Measurements from ENCODE around the gene ARHGAP27.
"Not testable (repeated sequence)": the region's sequence is repeated elsewhere in the genome, so short reads cannot be mapped to it uniquely, and the experiment has no call there.

The ARHGAP27 gene

DNA sequence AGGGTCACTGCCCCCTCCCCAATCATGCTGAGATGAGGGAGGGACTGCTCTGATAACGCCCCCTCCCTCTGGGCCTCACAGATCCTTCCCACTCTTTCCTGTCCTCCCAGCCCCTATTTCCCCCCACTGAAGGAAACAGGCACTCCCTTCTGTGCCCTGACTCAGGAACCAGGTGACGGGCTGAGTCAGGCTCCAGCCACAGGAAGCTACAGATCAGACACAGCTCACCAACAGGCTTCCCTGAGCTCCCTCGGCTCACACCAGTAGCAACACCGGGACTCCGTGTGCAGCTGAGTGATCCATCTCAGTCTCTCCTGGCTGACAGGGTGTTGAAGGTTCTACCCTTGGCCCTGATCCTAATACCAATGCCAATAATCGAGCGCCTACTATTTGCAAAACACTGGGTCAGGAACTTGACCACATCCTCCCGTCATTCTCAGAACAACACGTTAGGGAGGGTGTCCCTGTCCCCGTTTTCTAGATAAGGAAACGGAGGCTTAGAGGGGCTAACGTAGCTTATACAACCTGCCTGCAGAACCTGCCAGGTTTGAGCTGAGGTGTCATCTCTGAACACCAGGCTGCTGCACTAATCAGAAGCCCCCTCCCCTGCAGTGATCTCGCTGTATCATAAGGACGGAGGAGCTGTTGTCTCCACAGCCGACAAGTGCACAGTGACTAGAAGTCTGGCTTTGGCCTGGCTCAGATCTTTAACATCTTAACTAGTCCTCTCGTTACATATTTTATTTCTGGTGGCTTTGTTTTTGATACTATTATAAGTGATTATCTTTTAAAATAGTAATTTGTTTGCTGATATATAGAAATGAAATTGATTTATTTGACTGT is 13.5 kb upstream of the ARHGAP27 start:
- not testable (repeated sequence) for DNase-seq (ENCODE audit: low read depth)

DNA sequence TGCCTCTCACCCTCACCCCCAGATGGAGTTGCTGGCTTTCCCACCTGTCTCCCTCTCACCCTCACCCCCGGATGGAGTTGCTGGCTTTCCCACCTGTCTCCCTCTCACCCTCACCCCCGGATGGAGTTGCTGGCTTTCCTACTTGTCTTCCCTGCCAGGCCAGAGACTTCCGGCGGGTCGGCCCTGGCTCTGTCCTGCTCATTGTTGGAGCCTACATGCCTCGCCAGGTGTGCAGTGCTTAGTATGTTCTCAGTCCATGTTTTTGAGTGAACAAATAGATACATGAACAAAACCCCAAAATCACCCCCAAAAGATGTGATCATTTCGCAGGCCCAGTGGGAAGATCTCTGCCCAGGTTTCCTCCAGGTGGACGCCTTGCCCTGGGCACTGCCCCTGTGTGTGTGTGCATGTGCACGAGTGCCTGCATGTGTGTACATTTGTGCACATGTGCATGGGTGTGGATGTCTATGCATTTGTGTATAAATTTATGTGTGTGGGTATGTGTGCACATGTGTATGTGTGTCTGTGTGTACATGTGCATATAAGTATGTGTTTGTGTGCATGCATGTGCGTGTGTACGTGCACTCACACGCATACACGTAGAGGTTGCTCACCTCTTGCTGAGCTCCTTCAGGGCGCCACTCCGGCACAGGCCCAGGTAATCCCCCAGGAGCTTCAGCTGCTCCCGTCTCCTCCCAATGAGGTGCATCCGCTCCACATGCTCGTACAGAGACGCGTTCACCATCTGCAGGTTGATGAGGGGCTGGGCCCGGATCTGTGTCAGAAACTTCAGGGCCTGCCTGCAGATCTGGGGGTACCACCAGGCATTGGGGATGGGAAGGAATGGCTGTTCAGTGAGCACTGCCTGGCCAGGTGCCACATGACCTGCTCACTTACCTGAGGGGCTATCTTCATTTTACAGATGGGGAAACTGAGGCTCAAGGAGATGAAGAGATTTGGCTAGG is 12.5 kb upstream of the ARHGAP27 start:
- not testable (repeated sequence) for DNase-seq (ENCODE audit: low read depth)

DNA sequence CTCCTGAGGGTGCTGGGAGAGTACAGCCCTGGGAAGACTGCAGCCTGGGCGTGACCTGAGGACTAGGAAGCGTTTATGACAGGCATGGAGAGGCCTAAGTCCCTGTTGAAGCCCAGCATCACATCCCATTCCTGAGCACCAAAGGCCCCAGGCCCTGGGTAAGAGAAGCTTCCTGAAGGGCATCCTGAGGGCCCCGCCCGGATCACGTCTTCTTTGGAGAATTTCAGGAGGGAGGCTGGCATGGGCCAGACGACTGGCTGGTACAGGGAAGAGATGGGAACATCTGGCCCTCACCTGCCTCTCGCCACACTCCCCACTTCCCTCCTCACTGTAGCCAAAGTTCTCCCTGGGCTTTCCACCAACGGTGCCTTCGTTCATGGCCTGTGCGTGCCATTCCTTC is 11.6 kb upstream of the ARHGAP27 start:
- DNase-seq (ENCODE audit: low read depth) = not testable (repeated sequence)

DNA sequence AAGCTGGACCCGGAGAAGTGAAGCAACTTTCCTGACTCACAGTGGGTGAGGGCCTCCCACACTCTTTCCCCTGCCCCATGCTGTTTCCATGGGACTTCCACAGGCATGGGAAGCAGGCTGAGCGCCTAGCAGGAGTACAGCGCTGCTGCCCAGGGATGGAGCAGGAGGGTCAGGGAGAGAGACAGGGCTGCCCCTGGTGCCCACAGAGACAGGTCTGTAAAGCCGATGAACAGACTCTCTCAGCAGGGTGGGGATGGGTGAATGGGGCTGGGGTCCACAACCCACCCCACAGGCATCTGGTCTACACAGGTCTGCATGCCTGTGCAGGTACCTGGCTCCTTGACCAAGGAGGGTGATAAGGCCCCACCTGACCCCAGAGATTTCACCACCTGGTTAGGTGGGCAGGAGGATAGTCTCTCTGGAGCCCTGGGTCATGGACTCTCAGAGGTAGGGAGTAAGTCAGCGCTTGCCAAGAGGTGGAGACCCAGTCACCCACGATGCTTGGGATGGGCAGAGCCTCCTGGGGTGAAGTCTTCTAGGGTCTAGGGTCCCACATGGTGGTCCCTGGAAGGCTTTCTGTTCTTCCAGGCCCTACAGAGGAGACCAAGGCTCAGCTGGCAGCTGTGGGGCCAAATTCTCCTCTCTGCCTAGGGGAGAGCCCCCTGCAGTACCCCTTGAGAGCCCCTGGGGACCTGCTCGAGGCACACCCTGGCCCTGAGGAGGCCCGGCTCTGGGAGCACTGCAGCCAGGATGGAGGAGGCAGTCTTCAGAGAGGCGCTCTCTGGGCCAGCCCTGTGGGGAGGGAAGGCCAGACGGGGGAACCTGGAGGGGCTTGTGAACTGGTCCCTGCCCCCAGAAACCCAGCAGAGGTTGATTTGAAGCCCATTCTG is 10.9 kb upstream of the ARHGAP27 start:
- not testable (repeated sequence) for DNase-seq (ENCODE audit: low read depth)

DNA sequence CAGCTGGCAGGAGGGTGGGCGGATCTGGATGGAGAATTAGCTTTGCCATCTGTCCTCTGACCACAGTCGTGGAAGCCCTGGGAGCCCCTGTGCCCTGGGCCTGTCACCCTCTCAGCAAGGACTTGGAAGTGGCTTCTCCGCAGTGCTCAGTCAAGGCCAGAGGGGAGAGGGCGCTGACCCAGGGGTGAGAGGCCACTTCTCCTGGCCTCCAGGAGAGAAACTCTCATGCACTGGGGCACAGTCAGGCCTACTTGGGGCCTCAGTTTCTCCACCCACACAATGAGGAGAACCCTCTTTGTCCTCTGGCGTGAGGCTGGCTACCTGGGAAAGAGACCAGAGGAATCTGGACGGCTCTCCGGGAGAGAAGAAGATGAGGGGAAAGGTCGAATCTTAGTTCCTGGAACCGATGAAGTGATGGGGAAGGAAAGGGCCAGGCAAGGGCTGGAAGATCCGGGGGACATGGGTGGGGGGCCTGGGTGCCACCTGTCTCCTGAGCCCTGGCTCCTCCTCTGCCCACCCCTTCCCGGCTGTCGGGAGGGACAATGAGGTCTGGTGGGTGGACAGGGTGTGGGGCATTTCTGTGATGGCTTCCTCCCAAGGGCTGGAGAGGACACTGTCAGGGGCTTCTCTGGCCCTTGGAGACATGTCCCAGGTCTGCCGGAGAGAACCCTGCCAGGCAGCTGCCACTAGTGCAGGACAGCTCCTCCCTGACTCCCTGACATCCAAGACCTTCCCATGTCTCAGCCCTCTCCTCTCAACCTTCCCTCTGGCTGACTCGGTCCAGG is 9.0 kb upstream of the ARHGAP27 start:
- DNase-seq (ENCODE audit: low read depth) = no peak

DNA sequence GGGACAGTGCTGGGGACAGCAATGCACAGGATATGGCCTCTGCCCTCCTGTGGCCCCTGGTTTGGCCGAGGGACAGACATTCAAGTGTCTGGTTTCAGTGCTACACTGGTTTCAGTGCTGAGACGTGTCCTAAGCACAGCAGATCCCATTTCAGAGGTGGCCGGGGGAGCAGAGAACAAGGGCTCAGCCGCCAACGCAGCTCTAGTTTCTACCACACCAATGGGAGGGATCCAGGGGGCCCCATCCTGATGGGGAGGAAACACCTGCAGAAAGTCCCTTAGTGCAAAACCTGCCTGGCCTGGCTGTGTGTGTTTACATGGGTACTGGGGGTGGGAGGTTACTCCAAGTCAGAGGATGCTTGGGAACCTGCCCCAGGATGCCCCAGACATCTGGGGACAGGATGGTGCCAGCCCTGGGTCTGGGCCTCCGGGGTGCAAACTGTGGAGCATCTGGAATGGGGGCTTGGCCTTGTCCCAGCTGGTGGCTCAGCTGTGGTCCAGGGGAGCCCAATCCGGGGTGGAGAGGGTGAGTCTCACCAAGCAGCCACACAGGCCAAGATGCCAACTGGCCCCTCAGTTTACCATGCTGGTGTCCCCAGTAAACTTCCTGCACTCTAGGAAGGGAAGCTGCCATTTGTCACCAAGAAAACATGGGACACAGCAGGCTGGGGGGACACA is 8.3 kb upstream of the ARHGAP27 start:
- not testable (repeated sequence) for DNase-seq (ENCODE audit: low read depth)

DNA sequence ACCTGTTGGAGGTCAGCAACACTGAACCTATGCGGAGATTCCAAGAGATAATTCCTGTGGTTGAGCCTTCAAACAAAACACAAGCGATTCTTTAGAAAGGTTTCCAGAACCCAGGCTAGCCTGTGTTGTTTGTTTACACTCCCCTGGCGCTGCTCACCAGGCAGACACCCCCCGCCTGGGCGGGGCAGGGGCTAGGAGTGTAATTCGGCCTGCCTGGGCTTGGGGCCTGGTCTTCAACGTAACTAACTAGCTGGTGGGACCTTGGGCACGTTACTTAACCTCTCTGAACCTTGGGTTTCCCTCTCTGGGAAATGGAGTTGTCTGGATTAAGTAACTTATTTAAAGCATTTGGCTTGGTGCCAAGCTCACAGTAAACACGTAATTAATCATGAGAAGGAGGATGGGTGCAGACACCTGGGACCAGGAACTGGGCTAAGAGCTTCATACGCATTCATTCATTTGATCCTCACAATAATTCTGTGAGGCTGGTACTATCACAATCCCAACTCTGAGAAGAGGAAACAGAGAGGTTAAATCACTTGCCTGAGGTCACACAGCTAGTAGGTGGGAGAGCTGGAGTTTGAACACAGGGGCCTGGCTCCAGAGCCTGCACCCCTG is 7.6 kb upstream of the ARHGAP27 start:
- no peak for DNase-seq (ENCODE audit: low read depth)

DNA sequence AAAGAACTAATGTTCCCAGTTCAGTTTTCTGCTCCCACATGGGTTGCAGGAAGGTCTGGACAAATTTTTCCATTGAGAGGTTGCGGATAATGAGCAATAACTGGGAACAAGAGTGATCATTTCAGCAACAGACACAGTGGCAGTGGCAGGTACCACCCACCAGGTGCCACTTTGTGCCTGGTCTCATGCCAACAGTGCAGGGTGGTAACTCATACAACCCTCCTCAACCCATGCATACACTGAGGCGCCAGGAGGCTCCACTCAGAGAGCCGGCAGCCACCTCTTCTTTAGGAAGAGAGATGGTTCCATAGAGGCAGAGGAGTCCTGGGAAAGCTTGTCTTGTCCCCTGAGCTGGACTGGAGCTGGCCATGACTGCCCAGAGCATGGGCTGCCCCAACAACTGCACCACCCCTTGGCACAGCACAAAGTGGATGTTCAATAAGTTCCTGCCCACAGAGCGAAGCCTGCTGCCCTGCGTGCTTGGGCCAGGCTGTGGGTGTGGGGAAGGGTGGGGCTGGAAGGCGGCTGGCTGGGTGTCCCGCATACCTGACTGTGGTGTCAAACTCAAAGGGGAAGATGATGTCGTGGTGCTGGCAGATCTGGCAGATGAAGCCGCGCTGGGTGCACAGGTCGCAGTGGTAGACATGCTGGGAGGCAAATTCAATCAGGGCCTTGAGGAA is 6.4 kb upstream of the ARHGAP27 start:
- DNase-seq (ENCODE audit: low read depth) = no peak

DNA sequence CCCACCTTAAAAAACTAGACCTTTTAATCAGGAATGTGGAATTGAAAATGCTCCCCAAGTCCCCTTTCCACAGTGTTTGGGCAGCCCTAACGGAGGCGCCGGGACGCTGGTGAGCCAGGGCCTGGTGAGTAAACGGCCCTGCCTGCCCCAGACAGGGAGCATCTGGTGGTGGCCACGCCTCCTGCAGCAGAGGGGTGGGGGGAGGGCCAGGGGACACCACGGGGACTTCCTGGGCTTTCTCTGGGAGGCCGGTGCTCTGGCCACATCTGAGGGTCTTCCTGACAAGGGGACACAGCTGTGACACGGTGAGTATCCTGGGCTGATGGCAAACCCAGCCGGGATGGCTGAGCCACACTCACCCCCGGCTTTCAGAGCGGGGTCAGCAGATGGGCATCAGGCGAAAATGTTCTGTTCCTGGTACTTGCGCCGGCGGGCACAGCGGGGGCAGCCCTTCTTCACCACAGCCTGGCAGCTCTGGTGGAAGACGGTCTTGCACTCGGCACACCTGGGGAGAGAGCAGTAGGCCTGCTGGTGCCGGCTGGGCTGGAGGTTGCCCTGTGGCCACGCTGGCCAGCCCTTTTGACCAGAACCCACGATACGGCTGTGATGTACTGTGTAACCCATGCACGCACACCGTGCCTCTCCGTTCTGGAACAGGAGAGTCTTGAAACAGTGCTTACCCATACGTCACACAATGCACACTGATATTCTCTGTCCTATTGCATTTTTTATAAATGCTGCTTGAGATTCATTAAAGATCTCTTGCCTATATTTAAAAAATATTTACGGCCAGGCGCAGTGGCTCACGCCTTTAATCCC is 5.0 kb upstream of the ARHGAP27 start:
- no peak for DNase-seq (ENCODE audit: low read depth)

DNA sequence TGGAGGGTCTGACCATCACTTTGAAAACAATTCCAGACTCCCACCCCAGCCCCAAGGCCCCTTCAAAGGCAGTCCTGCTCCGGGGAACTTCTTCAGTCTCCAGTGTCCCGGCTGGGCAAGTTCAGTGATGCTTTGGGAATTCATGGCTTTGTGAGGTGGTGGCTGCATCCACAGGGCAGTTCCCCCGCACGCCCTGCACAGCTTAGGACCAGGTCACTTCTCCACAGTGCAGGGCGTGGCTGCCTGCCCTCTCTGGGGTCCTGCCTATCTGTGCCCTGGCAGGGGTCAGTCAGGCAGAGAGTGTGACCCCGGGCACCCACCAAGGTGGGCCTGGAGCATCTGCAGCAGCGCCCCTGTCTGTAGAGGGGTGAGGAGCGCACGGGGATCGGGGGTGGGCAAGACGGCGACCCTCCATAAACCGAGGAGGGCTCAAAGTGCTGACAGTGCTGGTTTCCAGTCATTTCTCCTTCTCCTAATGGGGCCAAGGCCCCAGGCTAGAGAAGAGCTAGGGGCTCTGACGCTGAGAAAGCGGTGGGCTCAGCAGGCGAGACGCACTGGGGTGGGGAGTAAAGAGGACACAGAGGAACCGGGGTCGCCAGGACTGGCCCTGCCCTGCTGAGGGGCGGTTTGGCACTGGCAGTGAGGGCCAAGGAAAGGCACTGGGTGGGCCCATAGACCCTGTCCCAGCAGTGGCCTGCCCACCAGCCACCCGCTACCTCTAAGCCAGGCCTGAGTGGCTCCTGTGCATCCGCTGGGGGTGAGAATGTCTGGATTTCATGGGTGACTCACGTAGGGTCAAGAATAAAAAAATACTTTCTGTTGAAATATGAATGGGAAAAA is 4.2 kb upstream of the ARHGAP27 start:
- no peak for DNase-seq (ENCODE audit: low read depth)

DNA sequence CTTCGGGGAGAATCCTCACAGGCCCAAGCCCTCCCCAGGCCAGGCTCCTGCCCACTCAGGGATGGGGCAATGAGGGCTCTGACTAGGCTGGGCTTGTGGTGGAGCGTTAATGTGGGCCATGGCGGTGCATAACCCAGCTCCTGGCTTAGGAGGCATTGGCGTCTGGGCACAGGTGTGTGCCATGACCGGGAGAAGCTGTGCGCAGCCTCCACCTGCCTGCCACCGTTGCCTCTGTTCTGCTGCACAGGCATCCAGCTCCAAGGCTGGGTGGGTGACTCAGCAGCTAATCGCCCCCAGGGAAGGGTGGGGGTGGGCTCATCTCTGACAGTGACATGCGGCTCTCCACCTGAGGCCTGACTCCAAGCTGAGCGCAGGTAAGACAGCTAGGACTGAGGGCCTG is 3.5 kb upstream of the ARHGAP27 start:
- no peak for DNase-seq (ENCODE audit: low read depth)

DNA sequence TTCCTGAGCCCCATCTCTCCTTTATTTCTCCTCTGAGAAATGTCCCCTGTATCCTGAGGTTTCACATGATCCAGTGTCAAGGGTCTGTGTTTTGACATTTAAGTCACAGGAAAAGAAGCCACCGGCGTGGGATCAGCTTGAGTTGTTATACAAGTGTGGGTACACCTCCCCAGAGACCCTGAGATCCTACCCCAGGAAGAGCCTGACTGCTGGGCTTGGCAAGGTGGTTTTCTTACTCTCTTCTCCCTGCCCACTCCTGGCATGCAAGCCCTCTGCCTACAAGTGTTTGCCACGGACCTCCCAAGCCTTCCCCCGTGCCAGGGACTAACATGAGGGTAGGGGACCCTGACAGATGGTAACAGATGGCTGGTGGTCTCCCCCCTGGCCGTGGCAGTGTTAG is 2.8 kb upstream of the ARHGAP27 start:
- no peak for DNase-seq (ENCODE audit: low read depth)

DNA sequence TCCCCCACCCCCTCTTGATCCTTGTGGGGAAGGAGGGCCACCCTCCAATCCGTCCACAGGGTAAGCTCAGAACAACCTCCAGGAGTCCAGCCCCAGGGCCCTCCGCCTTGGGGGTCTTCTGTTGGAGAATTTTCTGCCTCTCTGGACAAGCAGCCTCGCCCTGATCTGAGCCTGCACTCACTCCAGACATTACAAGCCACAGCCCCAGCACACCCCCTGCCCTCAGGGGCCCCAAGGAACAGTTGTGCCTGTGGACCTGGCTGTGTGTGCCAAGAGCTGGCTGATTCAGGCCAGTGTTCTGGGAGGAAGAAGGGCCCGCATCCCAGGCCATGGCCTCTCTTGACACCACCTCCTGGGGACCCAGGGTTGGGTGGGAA is 477 bp upstream of the ARHGAP27 start:
- no peak for DNase-seq (ENCODE audit: low read depth)

DNA sequence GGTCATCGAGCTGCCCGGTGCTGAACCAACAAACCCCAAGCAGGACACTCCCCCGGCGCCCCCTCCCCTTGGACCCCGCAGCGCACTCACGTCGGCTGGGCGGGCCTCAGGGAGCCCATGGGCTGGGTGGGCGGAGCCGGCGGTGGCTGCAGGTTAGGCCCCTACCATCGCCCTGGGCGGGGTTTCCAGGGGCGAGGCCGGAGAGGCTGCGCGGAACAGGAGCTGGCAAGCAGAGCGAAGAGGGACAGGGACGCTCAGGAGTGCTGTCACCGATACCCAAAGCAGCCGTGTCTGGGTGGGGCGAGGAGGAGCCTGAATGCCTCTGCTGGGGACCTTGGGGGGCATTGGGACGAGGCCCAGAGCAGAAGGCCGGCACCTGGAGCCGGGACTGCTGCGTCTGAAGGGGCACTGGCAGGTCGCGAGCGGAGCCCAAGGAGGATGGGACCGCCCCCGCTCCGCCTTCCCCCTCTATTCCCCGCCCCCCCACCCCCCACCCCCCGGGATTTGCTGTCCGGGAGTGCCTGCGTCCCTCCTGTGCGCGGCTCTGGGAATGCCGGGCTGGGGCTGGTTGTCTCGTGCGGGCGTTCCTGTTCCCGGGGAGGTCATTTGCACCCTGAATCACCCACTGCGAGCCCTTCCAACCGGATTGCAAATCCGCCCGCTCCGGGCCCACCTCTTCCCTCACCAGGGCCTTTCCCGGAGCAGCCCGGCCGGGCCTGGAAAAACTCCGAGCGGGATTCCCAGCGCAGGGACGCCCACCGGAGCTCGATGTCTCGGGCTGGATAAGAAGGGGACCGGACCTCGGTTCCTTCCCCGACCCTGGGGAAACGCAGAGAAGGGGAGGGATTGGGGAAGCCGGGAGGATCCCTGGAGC is 902 bp downstream of the ARHGAP27 start:
- DNase-seq (ENCODE audit: low read depth) = peak; percentile 38

DNA sequence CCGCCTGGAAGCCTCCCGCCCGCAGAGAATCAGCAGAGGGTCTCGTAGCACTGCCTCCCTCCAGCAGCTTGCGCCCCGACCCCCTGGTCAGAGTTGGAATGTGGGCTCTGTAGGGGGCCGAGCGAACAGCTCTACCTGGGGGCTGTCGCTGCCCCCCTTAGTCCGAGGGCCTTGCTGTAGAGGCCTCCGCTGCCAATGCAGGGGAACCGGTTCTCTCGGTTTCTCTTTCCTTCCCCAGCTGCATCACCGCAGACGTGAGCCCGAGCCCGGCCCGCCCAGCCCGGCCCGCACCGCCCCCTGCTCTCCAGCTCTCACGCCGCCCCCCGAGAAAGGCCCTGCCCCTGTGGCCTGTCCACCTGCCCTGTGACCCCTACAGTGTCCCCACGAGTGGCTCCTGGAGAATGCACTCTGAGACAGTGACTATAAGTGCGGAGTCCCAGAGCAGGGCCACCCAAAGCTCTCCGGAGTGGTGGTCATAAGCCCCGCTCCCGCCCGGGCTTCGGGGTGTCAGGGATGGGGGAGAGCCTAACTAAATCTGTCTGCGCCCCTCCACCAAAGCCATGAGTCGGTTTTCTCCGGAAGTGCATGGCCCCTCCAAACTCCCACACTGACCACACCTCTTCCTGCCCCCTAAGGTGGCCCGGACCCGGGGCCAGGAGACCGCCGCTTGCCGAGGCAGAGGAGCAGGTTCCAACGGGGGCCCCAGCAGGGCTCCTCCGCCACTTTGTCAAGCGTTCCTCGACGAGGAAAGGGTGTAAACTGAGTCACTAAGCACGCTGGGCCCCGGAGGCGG is 1.7 kb downstream of the ARHGAP27 start:
- DNase-seq (ENCODE audit: low read depth) = no peak

All from stimulated activated CD8-positive, alpha-beta memory T cell treated with anti-CD3 and anti-CD28 coated beads, Interleukin-15, amount 100 ng/mL, for 24 hours (primary cell).